Measurements from ENCODE around the gene ZNF81. TPM values are rescaled to one million over a fixed set of nuclear protein-coding genes. Genes with fewer than 3 reads are reported as not detected.
"Not testable (repeated sequence)": the region's sequence is repeated elsewhere in the genome, so short reads cannot be mapped to it uniquely, and the experiment has no call there.

ZNF81 gene
- total RNA-seq (2014; rRNA removed; shearing (Covaris generic)), result 0.49 and 1.4 TPM in 2 replicates

GRCh38 chrX:47836164-47837072 is at the start of gene ZNF81:
ZNF81 (plus strand) TSS chrX:47836902; CDS start chrX:47846268, 9,366 bp downstream.
- peak; percentile 95 for DNase-seq (ENCODE audit: low spot score)
- in situ Hi-C loops (cut with HindIII; ENCODE audit: low sequenced_read_pairs), result no loop called here

- in situ Hi-C loops (cut with HindIII; ENCODE audit: low sequenced_read_pairs), result no loop called here
- DNase-seq (ENCODE audit: low spot score), result no peak
Measured at GRCh38 chrX:47796433-47796906, 40.2 kb upstream of the ZNF81 start.

- in situ Hi-C loops (cut with HindIII; ENCODE audit: low sequenced_read_pairs), result no loop called here
- no peak for DNase-seq (ENCODE audit: low spot score)
Measured at GRCh38 chrX:47797084-47797483, 39.6 kb upstream of the ZNF81 start.

GRCh38 chrX:47798861-47799260 is 37.8 kb upstream of the ZNF81 start:
- no peak for DNase-seq (ENCODE audit: low spot score)
- in situ Hi-C loops (cut with HindIII; ENCODE audit: low sequenced_read_pairs), result no loop called here

- in situ Hi-C loops (cut with HindIII; ENCODE audit: low sequenced_read_pairs), result no loop called here
Measured at GRCh38 chrX:47802589-47802988, 34.1 kb upstream of the ZNF81 start.

GRCh38 chrX:47803103-47803502 is 33.6 kb upstream of the ZNF81 start:
- in situ Hi-C loops (cut with HindIII; ENCODE audit: low sequenced_read_pairs), result not testable (repeated sequence)
- peak; percentile 75 for DNase-seq (ENCODE audit: low spot score)

More at GRCh38 chrX:47802589-47802988, 34.1 kb upstream of the ZNF81 start:
- peak; percentile 71 for DNase-seq (ENCODE audit: low spot score)

- no peak for DNase-seq (ENCODE audit: low spot score)
- in situ Hi-C loops (cut with HindIII; ENCODE audit: low sequenced_read_pairs), result no loop called here
Measured at GRCh38 chrX:47804315-47804714, 32.4 kb upstream of the ZNF81 start.

GRCh38 chrX:47805844-47806243 is 30.9 kb upstream of the ZNF81 start:
- in situ Hi-C loops (cut with HindIII; ENCODE audit: low sequenced_read_pairs); DNase-seq (ENCODE audit: low spot score): not testable (repeated sequence)

GRCh38 chrX:47806415-47807271 is 30.1 kb upstream of the ZNF81 start:
- DNase-seq (ENCODE audit: low spot score); in situ Hi-C loops (cut with HindIII; ENCODE audit: low sequenced_read_pairs): not testable (repeated sequence)

- DNase-seq (ENCODE audit: low spot score); in situ Hi-C loops (cut with HindIII; ENCODE audit: low sequenced_read_pairs): not testable (repeated sequence)
Measured at GRCh38 chrX:47807272-47807538, 29.5 kb upstream of the ZNF81 start.

- no peak for DNase-seq (ENCODE audit: low spot score)
- in situ Hi-C loops (cut with HindIII; ENCODE audit: low sequenced_read_pairs), result no loop called here
Measured at GRCh38 chrX:47807548-47807947, 29.2 kb upstream of the ZNF81 start.

- no peak for DNase-seq (ENCODE audit: low spot score)
- in situ Hi-C loops (cut with HindIII; ENCODE audit: low sequenced_read_pairs), result no loop called here
Measured at GRCh38 chrX:47808904-47809788, 27.6 kb upstream of the ZNF81 start.

- DNase-seq (ENCODE audit: low spot score), result no peak
- in situ Hi-C loops (cut with HindIII; ENCODE audit: low sequenced_read_pairs), result no loop called here
Measured at GRCh38 chrX:47814851-47815250, 21.9 kb upstream of the ZNF81 start.

GRCh38 chrX:47815901-47816845 is 20.5 kb upstream of the ZNF81 start:
- in situ Hi-C loops (cut with HindIII; ENCODE audit: low sequenced_read_pairs), result no loop called here
- DNase-seq (ENCODE audit: low spot score), result no peak

GRCh38 chrX:47817421-47817820 is 19.3 kb upstream of the ZNF81 start:
- in situ Hi-C loops (cut with HindIII; ENCODE audit: low sequenced_read_pairs), result no loop called here
- no peak for DNase-seq (ENCODE audit: low spot score)

GRCh38 chrX:47817897-47818296 is 18.8 kb upstream of the ZNF81 start:
- in situ Hi-C loops (cut with HindIII; ENCODE audit: low sequenced_read_pairs), result no loop called here
- no peak for DNase-seq (ENCODE audit: low spot score)

- in situ Hi-C loops (cut with HindIII; ENCODE audit: low sequenced_read_pairs), result no loop called here
- no peak for DNase-seq (ENCODE audit: low spot score)
Measured at GRCh38 chrX:47828984-47829383, 7.7 kb upstream of the ZNF81 start.

- in situ Hi-C loops (cut with HindIII; ENCODE audit: low sequenced_read_pairs), result no loop called here
- DNase-seq (ENCODE audit: low spot score), result peak; percentile 49
Measured at GRCh38 chrX:47831788-47832187, 4.9 kb upstream of the ZNF81 start.
